Measurements from ENCODE around the gene SYCE3. TPM values are rescaled to one million over a fixed set of nuclear protein-coding genes. Genes with fewer than 3 reads are reported as not detected.

Gene SYCE3
- polyA plus RNA-seq, 1 of the 3 experiments (the other 2 are of a cell fraction): 3.6 TPM

DNA sequence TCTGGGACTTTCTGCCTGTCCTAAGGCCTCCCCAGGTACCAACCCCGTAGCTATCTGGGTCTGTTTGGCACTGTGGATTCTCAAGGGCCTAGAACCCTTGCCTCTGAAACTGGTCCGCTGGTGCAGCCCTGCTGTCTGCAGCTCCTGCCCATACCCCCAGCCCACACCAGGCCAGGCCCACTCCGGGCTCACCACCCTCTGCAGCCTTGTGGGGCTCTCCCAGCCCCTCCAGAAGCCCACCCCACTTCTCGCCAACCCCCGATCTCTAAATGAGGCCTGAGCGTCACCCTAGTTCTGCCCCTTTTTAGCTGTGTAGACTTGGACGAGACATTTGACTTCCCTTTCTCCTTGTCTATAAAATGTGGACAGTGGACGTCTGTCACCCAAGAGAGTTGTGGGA lies 12.3 kb downstream of the SYCE3 start (continued):
- TF ChIP-seq, protein P1, sequence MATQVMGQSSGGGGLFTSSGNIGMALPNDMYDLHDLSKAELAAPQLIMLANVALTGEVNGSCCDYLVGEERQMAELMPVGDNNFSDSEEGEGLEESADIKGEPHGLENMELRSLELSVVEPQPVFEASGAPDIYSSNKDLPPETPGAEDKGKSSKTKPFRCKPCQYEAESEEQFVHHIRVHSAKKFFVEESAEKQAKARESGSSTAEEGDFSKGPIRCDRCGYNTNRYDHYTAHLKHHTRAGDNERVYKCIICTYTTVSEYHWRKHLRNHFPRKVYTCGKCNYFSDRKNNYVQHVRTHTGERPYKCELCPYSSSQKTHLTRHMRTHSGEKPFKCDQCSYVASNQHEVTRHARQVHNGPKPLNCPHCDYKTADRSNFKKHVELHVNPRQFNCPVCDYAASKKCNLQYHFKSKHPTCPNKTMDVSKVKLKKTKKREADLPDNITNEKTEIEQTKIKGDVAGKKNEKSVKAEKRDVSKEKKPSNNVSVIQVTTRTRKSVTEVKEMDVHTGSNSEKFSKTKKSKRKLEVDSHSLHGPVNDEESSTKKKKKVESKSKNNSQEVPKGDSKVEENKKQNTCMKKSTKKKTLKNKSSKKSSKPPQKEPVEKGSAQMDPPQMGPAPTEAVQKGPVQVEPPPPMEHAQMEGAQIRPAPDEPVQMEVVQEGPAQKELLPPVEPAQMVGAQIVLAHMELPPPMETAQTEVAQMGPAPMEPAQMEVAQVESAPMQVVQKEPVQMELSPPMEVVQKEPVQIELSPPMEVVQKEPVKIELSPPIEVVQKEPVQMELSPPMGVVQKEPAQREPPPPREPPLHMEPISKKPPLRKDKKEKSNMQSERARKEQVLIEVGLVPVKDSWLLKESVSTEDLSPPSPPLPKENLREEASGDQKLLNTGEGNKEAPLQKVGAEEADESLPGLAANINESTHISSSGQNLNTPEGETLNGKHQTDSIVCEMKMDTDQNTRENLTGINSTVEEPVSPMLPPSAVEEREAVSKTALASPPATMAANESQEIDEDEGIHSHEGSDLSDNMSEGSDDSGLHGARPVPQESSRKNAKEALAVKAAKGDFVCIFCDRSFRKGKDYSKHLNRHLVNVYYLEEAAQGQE (IDR thresholded peaks at IDR 0.05; ENCODE audit: low read depth, low read length): no peak
- TF ChIP-seq ELF1 (IDR thresholded peaks at IDR 0.05) (no peak), ZBTB33 (IDR thresholded peaks at IDR 0.05; ENCODE audit: borderline replicate concordance, low read depth) (no peak), YY1 (IDR thresholded peaks at IDR 0.05; ENCODE audit: low read depth) (no peak)

DNA sequence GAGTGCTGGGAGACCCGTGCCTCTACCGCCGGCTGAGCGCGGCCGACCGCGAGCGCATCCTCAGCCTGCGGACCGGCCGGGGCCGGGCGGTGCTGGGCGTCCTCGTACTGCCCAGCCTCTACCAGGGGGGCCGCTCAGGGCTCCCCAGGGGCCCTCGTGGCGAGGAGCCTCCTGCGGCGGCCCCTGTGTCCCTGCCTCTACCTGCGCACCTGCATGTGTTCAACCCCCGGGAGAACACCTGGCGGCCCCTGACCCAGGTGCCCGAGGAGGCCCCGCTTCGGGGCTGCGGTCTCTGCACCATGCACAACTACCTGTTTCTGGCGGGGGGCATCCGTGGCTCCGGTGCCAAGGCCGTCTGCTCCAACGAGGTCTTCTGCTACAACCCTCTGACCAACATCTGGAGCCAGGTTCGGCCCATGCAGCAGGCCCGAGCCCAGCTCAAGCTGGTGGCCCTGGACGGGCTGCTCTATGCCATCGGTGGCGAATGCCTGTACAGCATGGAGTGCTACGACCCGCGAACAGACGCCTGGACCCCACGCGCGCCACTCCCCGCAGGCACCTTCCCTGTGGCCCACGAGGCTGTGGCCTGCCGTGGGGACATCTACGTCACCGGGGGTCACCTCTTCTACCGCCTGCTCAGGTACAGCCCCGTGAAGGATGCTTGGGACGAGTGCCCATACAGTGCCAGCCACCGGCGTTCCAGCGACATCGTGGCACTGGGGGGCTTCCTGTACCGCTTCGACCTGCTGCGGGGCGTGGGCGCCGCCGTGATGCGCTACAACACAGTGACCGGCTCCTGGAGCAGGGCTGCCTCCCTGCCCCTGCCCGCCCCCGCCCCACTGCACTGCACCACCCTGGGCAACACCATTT lies 13.6 kb downstream of the SYCE3 start:
- no peak overlapping the region for H2AFZ ChIP-seq (ENCODE audit: low read depth)
- H4K20me1 ChIP-seq (ENCODE audit: insufficient read depth): no peaks in the 10 kb centered on the region
- H3K27ac ChIP-seq (ENCODE audit: low read depth in 2 of 2, low read length in 1 of 2): no peak overlapping the region
- no peaks in the 10 kb centered on the region for H3K9me3 ChIP-seq
- H3K9me2 ChIP-seq: no peaks in the 10 kb centered on the region
- ChIA-PET CTCF (interaction anchor here (1.4 to 5.3 kb wide), 3 partner anchors 14 to 23 kb away, joined by 4 to 31 read pairs (median 26); partner anchors contain the start of genes SCO2 and SYCE3), POLR2A (no interaction called here)
- H3K4me2 ChIP-seq: no peak overlapping the region
- H3K79me2 ChIP-seq (ENCODE audit: insufficient read depth): no peaks in the 10 kb centered on the region
- peak; percentile 26 for DNase-seq
- H3K36me3 ChIP-seq (replicated peaks in 1 of 2; ENCODE audit: control insufficient read depth in 1 of 2, insufficient read depth in 2 of 2, low read length in 1 of 2): no peaks in the 10 kb centered on the region
- no peak overlapping the region for H3K4me3 ChIP-seq (ENCODE audit: low read depth in 2 of 2, low read length in 1 of 2)
- no peaks in the 10 kb centered on the region for H3F3A ChIP-seq (replicated peaks; ENCODE audit: insufficient read depth)
- no peaks in the 10 kb centered on the region for H3K27me3 ChIP-seq (ENCODE audit: insufficient read depth)
- TF ChIP-seq EP300 (IDR thresholded peaks at IDR 0.05; ENCODE audit: borderline replicate concordance in 1 of 2, low read depth in 1 of 2, low read length in 1 of 2): no peak
- no peak for TF ChIP-seq FOXM1 (IDR thresholded peaks at IDR 0.05; ENCODE audit: low read depth)
- TF ChIP-seq SMC3 (IDR thresholded peaks at IDR 0.05; ENCODE audit: low read depth, low read length): no peak
- TF ChIP-seq FOSL2 (IDR thresholded peaks at IDR 0.05; ENCODE audit: borderline replicate concordance, low read depth): no peak
- TF ChIP-seq RCOR1 (IDR thresholded peaks at IDR 0.05; ENCODE audit: low read length): no peak
- no peak for TF ChIP-seq NFIC (IDR thresholded peaks at IDR 0.05; ENCODE audit: borderline replicate concordance)
- no peak for TF ChIP-seq GATA2 (CRISPR knock-in tag; IDR thresholded peaks at IDR 0.05)
- no peak for TF ChIP-seq EZH2phosphoT487 (IDR thresholded peaks at IDR 0.05; ENCODE audit: borderline replicate concordance, low read depth)
- TF ChIP-seq, protein P2, sequence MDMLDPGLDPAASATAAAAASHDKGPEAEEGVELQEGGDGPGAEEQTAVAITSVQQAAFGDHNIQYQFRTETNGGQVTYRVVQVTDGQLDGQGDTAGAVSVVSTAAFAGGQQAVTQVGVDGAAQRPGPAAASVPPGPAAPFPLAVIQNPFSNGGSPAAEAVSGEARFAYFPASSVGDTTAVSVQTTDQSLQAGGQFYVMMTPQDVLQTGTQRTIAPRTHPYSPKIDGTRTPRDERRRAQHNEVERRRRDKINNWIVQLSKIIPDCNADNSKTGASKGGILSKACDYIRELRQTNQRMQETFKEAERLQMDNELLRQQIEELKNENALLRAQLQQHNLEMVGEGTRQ (IDR thresholded peaks at IDR 0.05; ENCODE audit: borderline replicate concordance, low read depth, low read length): no peak
- TF ChIP-seq, protein P1 (IDR thresholded peaks at IDR 0.05; ENCODE audit: low read depth, low read length): no peak
- H3K4me1 ChIP-seq (ENCODE audit: control insufficient read depth in 1 of 2, insufficient read depth in 2 of 2, low read depth in 1 of 2, low read length in 1 of 2): peaks cover 0 to 9% of the 10 kb centered on the region in 2 experiments; a peak in 1 of 4 replicates
- WGBS (ENCODE audit: low lambda C conversion rate): 94% methylated on average over 22 of the region's 68 CpGs
- no peak overlapping the region for H3K9ac ChIP-seq
